ENCODE measurements around the gene ELFN1. TPM values are rescaled to one million over a fixed set of nuclear protein-coding genes. Genes with fewer than 3 reads are reported as not detected.

Gene ELFN1
- total and polyA plus RNA-seq, 9 of the 15 experiments (the other 6 are each of a cell fraction or from before 2014, with no cell fraction given) = 0.04 to 0.64 (median 0.18) TPM; not detected in 2

DNA sequence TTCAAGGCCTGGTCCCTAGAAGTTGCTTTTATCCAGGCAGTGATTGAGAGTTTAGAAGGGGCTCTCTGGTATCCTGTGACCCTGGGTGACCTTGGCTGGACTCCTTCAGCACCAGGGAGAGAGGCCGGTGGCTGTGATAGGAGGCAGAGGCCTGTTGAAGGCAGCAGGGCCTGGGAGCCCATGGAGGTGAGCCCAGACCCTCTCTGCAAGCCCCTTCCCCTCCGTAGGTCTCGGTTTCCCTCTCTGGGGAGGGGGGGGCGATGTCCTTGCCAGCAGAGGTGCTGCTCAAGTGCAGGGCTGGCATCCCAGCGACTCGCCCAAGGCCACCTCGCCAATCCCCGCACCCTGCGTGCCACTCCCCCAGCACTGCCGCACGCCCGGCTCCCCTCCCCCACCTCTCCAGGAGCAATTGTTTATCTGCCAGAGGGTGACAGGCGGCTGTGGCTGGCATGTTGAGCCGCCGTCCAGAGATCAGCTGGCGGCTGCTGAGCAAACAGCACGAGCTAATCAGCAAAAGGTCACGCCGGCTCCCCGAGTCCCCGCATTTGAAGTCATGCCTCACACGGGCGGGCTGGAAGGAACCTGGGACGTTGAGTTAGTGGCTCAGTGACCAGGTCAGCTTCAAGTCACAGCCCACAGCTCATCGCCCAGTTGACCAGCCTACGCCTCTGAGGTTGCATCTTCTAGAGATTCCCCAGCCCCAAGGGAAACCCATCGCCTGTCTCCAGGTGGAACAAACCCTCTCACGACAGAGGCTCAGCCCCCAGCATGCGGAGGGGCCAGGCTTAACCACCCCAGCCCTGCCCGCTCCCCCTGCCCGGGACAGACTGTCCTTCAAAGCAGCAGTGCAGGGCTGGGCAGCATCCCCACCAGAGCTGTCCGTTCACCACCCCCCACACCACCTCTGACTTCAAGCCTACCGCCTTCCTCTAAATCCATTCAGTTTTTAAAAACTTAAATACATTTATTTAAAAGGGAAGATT, 43.7 kb downstream of the ELFN1 start (continued):
- TF ChIP-seq, protein P1, sequence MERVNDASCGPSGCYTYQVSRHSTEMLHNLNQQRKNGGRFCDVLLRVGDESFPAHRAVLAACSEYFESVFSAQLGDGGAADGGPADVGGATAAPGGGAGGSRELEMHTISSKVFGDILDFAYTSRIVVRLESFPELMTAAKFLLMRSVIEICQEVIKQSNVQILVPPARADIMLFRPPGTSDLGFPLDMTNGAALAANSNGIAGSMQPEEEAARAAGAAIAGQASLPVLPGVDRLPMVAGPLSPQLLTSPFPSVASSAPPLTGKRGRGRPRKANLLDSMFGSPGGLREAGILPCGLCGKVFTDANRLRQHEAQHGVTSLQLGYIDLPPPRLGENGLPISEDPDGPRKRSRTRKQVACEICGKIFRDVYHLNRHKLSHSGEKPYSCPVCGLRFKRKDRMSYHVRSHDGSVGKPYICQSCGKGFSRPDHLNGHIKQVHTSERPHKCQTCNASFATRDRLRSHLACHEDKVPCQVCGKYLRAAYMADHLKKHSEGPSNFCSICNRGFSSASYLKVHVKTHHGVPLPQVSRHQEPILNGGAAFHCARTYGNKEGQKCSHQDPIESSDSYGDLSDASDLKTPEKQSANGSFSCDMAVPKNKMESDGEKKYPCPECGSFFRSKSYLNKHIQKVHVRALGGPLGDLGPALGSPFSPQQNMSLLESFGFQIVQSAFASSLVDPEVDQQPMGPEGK (CRISPR knock-in tag; IDR thresholded peaks at IDR 0.05; ENCODE audit: borderline replicate concordance) = no peak
- TF ChIP-seq FOXJ3 (CRISPR knock-in tag; IDR thresholded peaks at IDR 0.05) (no peak), ZNF217 (CRISPR knock-in tag; IDR thresholded peaks at IDR 0.05) (no peak), ZNF408 (CRISPR knock-in tag; IDR thresholded peaks at IDR 0.05; ENCODE audit: low read depth) (no peak), HDAC1 (IDR thresholded peaks at IDR 0.05) (no peak), PHF8 (IDR thresholded peaks at IDR 0.05; ENCODE audit: borderline replicate concordance, low read length) (no peak), ETV5 (CRISPR knock-in tag; IDR thresholded peaks at IDR 0.05; ENCODE audit: low read depth) (no peak), ZNF695 (CRISPR knock-in tag; IDR thresholded peaks at IDR 0.05) (no peak), FOXP1 (CRISPR knock-in tag; IDR thresholded peaks at IDR 0.05) (no peak), SMC3 (conservative IDR thresholded peaks at IDR 0.05; ENCODE audit: insufficient read depth, low read depth, low read length) (no peak), ZNF175 (CRISPR knock-in tag; IDR thresholded peaks at IDR 0.05; ENCODE audit: low read depth) (no peak), CREM (IDR thresholded peaks at IDR 0.05; ENCODE audit: low read depth) (peak; percentile 20; the same call in 1 of the 2 replicates), ZNF134 (CRISPR knock-in tag; conservative IDR thresholded peaks at IDR 0.05) (no peak), ZNF354B (CRISPR knock-in tag; IDR thresholded peaks at IDR 0.05) (no peak), GATAD2B (IDR thresholded peaks at IDR 0.05; ENCODE audit: borderline replicate concordance) (no peak)
- TF ChIP-seq, protein P2, sequence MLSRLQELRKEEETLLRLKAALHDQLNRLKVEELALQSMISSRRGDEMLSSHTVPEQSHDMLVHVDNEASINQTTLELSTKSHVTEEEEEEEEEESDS (CRISPR knock-in tag; IDR thresholded peaks at IDR 0.05) = no peak
- TF ChIP-seq, protein P3, sequence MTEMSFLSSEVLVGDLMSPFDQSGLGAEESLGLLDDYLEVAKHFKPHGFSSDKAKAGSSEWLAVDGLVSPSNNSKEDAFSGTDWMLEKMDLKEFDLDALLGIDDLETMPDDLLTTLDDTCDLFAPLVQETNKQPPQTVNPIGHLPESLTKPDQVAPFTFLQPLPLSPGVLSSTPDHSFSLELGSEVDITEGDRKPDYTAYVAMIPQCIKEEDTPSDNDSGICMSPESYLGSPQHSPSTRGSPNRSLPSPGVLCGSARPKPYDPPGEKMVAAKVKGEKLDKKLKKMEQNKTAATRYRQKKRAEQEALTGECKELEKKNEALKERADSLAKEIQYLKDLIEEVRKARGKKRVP (CRISPR knock-in tag; IDR thresholded peaks at IDR 0.05) = no peak
- TF ChIP-seq, protein P4, sequence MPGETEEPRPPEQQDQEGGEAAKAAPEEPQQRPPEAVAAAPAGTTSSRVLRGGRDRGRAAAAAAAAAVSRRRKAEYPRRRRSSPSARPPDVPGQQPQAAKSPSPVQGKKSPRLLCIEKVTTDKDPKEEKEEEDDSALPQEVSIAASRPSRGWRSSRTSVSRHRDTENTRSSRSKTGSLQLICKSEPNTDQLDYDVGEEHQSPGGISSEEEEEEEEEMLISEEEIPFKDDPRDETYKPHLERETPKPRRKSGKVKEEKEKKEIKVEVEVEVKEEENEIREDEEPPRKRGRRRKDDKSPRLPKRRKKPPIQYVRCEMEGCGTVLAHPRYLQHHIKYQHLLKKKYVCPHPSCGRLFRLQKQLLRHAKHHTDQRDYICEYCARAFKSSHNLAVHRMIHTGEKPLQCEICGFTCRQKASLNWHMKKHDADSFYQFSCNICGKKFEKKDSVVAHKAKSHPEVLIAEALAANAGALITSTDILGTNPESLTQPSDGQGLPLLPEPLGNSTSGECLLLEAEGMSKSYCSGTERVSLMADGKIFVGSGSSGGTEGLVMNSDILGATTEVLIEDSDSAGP (CRISPR knock-in tag; IDR thresholded peaks at IDR 0.05) = no peak
- TF ChIP-seq, protein P5, sequence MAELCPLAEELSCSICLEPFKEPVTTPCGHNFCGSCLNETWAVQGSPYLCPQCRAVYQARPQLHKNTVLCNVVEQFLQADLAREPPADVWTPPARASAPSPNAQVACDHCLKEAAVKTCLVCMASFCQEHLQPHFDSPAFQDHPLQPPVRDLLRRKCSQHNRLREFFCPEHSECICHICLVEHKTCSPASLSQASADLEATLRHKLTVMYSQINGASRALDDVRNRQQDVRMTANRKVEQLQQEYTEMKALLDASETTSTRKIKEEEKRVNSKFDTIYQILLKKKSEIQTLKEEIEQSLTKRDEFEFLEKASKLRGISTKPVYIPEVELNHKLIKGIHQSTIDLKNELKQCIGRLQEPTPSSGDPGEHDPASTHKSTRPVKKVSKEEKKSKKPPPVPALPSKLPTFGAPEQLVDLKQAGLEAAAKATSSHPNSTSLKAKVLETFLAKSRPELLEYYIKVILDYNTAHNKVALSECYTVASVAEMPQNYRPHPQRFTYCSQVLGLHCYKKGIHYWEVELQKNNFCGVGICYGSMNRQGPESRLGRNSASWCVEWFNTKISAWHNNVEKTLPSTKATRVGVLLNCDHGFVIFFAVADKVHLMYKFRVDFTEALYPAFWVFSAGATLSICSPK (IDR thresholded peaks at IDR 0.05; ENCODE audit: borderline replicate concordance) = no peak
- TF ChIP-seq, protein P6, sequence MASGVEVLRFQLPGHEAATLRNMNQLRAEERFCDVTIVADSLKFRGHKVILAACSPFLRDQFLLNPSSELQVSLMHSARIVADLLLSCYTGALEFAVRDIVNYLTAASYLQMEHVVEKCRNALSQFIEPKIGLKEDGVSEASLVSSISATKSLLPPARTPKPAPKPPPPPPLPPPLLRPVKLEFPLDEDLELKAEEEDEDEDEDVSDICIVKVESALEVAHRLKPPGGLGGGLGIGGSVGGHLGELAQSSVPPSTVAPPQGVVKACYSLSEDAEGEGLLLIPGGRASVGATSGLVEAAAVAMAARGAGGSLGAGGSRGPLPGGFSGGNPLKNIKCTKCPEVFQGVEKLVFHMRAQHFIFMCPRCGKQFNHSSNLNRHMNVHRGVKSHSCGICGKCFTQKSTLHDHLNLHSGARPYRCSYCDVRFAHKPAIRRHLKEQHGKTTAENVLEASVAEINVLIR (CRISPR knock-in tag; IDR thresholded peaks at IDR 0.05) = no peak
